Transverse colon (tissue), 4 donors: ENCODE measurements around the gene ARHGEF10L.

Experiments used
- EP300 ChIP-seq: sonication (generic); formaldehyde crosslinking; IDR thresholded peaks from one replicate; pipeline ENCODE4 v1.6.1; 2017; ENCODE audit warnings: antibody characterized with exemption, low read depth
- POLR2A ChIP-seq: fragments of 450-650 bp; IDR thresholded peaks from one replicate; pipeline ENCODE4 v1.6.1; 2016; ENCODE audit warnings: antibody characterized with exemption, mild to moderate bottlenecking, moderate library complexity
- POLR2AphosphoS5 ChIP-seq, 3 donors: sonication (generic); formaldehyde crosslinking; IDR thresholded peaks; one replicate each; pipeline ENCODE4 v1.6.1; 2016; ENCODE audit warnings: antibody characterized with exemption in 3 of 3
- TF ChIP-seq, protein P1 (sequence below), 5 experiments: fragments of 200-600 bp in 3 of 5; fragments of 450-650 bp in 2 of 5; sonication (generic) in 3 of 5; IDR thresholded peaks; 1 replicate in 2 of 5; 2 replicates in 3 of 5; pipeline ENCODE4 v1.5.1; 2016 to 2017; ENCODE audit warnings: antibody characterized with exemption in 5 of 5, inconsistent platforms in 3 of 5, mild to moderate bottlenecking in 2 of 5, moderate library complexity in 1 of 5

DNA sequence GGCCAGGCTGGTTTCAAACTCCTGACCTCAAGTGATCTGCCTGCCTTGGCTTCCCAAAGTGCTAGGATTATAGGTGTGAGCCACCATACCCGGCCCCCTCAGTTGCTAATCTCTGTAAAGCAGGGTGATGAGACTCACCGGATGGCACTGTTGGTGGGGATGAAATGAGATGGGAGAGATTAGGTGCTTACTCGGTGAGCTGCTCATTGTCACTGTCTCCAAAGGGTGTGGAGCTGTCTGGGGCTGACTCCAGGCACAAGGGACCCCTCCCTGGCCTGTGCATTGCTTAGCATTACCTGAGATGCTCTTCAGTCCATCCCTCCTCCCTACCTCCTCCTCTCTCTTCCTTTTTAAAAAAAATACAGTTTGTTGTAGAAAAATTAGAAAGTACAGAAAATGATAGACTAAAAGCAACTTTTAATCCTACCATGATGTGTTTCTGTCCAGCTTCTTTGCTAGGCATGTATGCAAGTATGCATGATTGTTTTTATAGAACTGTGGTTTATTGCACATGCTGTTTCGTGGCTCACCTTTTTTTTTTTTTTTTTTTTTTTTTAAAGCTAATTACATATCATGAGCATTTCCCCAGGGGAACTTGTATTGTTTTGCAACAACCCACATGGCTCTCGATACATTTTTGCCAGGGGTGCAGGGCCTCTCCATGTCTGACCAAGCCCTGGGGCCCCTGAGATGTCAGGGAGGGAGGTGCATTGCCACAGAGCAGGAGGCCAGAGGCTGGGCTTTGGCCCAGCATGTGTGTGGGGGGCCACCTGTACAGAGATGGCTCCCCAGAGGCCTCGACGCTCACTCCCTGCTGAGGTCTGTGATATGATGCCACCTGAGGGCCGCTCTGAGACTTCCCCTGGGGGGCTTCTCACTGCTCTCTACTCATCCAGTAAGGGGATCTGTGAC, 55.4 kb downstream of the ARHGEF10L start:
- TF ChIP-seq EP300 (no peak), POLR2A (no peak), POLR2AphosphoS5 (IDR thresholded peaks at IDR 0.05) (no peak)
- TF ChIP-seq, protein P1, sequence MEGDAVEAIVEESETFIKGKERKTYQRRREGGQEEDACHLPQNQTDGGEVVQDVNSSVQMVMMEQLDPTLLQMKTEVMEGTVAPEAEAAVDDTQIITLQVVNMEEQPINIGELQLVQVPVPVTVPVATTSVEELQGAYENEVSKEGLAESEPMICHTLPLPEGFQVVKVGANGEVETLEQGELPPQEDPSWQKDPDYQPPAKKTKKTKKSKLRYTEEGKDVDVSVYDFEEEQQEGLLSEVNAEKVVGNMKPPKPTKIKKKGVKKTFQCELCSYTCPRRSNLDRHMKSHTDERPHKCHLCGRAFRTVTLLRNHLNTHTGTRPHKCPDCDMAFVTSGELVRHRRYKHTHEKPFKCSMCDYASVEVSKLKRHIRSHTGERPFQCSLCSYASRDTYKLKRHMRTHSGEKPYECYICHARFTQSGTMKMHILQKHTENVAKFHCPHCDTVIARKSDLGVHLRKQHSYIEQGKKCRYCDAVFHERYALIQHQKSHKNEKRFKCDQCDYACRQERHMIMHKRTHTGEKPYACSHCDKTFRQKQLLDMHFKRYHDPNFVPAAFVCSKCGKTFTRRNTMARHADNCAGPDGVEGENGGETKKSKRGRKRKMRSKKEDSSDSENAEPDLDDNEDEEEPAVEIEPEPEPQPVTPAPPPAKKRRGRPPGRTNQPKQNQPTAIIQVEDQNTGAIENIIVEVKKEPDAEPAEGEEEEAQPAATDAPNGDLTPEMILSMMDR (IDR thresholded peaks at IDR 0.05), result no peak
